Thoracic aorta (tissue), 2 donors: ENCODE measurements around the gene BLOC1S4. TPM values are rescaled to one million over a fixed set of nuclear protein-coding genes. Genes with fewer than 3 reads are reported as not detected.

Experiments used
- ATAC-seq: fragments of 150-250 bp; one replicate; pipeline ENCODE4 v1.8.0; 2017; ENCODE audit warnings: low read depth; ENCODE audit not compliant: insufficient number of reproducible peaks, low FRiP score
- DNase-seq: peaks from one replicate; pipeline ENCODE4 v3.0.0-alpha.2; 2020; ENCODE audit warnings: low spot score
- H3K27ac ChIP-seq, 2 donors: fragments of 200-600 bp; sonication (generic); 1 replicate in 1 of 2; 2 replicates in 1 of 2; pipeline ENCODE4 v1.5.1; 2016; ENCODE audit warnings: mild to moderate bottlenecking in 2 of 2, moderate library complexity in 2 of 2
- H3K27me3 ChIP-seq: fragments of 200-600 bp; sonication (generic); replicated peaks from 2 replicates; pipeline ENCODE4 v1.6.0; 2016; ENCODE audit warnings: mild to moderate bottlenecking; ENCODE audit not compliant: insufficient read depth
- H3K36me3 ChIP-seq: fragments of 200-600 bp; sonication (generic); one replicate; pipeline ENCODE4 v1.5.1; 2016
- H3K4me1 ChIP-seq, 2 donors: fragments of 200-600 bp; sonication (generic); 1 replicate in 1 of 2; 2 replicates in 1 of 2; pipeline versions ENCODE4 v1.5.1 to v1.6.0; 2016; ENCODE audit warnings: low read depth in 2 of 2, mild to moderate bottlenecking in 1 of 2; ENCODE audit not compliant: control insufficient read depth in 1 of 2
- H3K4me3 ChIP-seq: fragments of 200-600 bp; sonication (generic); 2 replicates; pipeline ENCODE4 v1.5.1; 2016; ENCODE audit warnings: mild to moderate bottlenecking
- H3K9me3 ChIP-seq: fragments of 200-600 bp; sonication (generic); 2 replicates; pipeline ENCODE4 v1.5.1; 2016
- CTCF ChIP-seq: fragments of 200-600 bp; sonication (generic); IDR thresholded peaks from one replicate; pipeline ENCODE4 v1.5.1; 2019; ENCODE audit warnings: antibody characterized with exemption
- total RNA-seq, 2 donors: library from RNA; depleted of rRNA; stranded (reverse); fragments of >200 nt; gene quantifications; one replicate each; pipeline versions ENCODE4 v1.1.0 to v1.2.3, GENCODE V29; 2016

BLOC1S4 gene
- total RNA-seq, 2 donors from 2014 or later: 18.1 to 27.4 TPM

GRCh38 chr4:6727081-6727942, 11.3 kb downstream of the BLOC1S4 start:
- TF ChIP-seq CTCF: no peak
- DNase-seq: no peak
- no peak for ATAC-seq
- Histone ChIP-seq H3K27ac (no peak overlapping the region), H3K4me1 (peaks cover 0 to 1% of the 10 kb centered on the region in 2 donors), H3K36me3 (no peaks in the 10 kb centered on the region), H3K27me3 (no peaks in the 10 kb centered on the region), H3K9me3 (no peaks in the 10 kb centered on the region), H3K4me3 (no peak overlapping the region)

- no peaks in the 10 kb centered on the region for H3K27me3 ChIP-seq
- DNase-seq: no peak
- H3K36me3 ChIP-seq: no peaks in the 10 kb centered on the region
- no peak overlapping the region for H3K27ac ChIP-seq
- TF ChIP-seq CTCF: no peak
- H3K4me3 ChIP-seq: no peak overlapping the region
- no peak for ATAC-seq
- H3K4me1 ChIP-seq: peaks cover 6 to 7% of the 10 kb centered on the region in 2 donors
- no peaks in the 10 kb centered on the region for H3K9me3 ChIP-seq
These were observed 11.9 kb downstream of the BLOC1S4 start for GRCh38 chr4:6727943-6728250.

- TF ChIP-seq CTCF: no peak
- ATAC-seq: no peak
- Histone ChIP-seq H3K9me3 (no peaks in the 10 kb centered on the region), H3K27ac (no peak overlapping the region), H3K4me3 (no peak overlapping the region), H3K36me3 (no peaks in the 10 kb centered on the region), H3K4me1 (peaks cover 9 to 12% of the 10 kb centered on the region in 2 donors), H3K27me3 (no peaks in the 10 kb centered on the region)
- no peak for DNase-seq
These were observed 12.5 kb downstream of the BLOC1S4 start for GRCh38 chr4:6728320-6729029.

- Histone ChIP-seq H3K4me1 (peaks cover 9 to 12% of the 10 kb centered on the region in 2 donors), H3K36me3 (no peaks in the 10 kb centered on the region), H3K27ac (no peak overlapping the region), H3K9me3 (no peaks in the 10 kb centered on the region), H3K27me3 (no peaks in the 10 kb centered on the region), H3K4me3 (no peak overlapping the region)
- no peak for TF ChIP-seq CTCF
- DNase-seq: no peak
- ATAC-seq: no peak
These were observed 14.8 kb downstream of the BLOC1S4 start for GRCh38 chr4:6730603-6731317.

GRCh38 chr4:6731318-6731675, 15.3 kb downstream of the BLOC1S4 start:
- no peak for TF ChIP-seq CTCF
- no peak overlapping the region for H3K27ac ChIP-seq
- H3K4me1 ChIP-seq: peaks cover 9 to 12% of the 10 kb centered on the region in 2 donors
- DNase-seq: no peak
- H3K36me3 ChIP-seq: no peaks in the 10 kb centered on the region
- H3K4me3 ChIP-seq: no peak overlapping the region
- no peaks in the 10 kb centered on the region for H3K27me3 ChIP-seq
- ATAC-seq: no peak
- H3K9me3 ChIP-seq: no peaks in the 10 kb centered on the region
